Neutrophil (primary cell): ENCODE measurements around the gene PMEL.
A peak's percentile ranks its signal among the peaks of the same experiment; 100 is the strongest.

ENCODE experiments used
- H3K27ac ChIP-seq: fragments of 200-600 bp; sonication (generic); 2 replicates; pipeline ENCODE4 v1.5.1; 2016; ENCODE audit warnings: mild to moderate bottlenecking, moderate library complexity
- H3K27me3 ChIP-seq: fragments of 200-600 bp; sonication (generic); 2 replicates; pipeline ENCODE4 v1.6.0; 2016; ENCODE audit warnings: mild to moderate bottlenecking
- H3K36me3 ChIP-seq: fragments of 200-600 bp; sonication (generic); 2 replicates; pipeline ENCODE4 v1.5.1; 2017
- H3K4me1 ChIP-seq, 2 experiments: fragments of 200-600 bp in 1 of 2; sonication (generic) in 1 of 2; 1 replicate in 1 of 2; 2 replicates in 1 of 2; pipeline versions ENCODE4 v1.5.1 to v1.6.1; 2013 to 2016; ENCODE audit warnings: low read depth in 1 of 2, low read length in 1 of 2, mild to moderate bottlenecking in 1 of 2, moderate library complexity in 1 of 2; ENCODE audit not compliant: control insufficient read depth in 1 of 2, insufficient read depth in 1 of 2
- H3K4me3 ChIP-seq, 2 experiments: fragments of 200-600 bp in 1 of 2; sonication (generic) in 1 of 2; 1 replicate in 1 of 2; 2 replicates in 1 of 2; pipeline ENCODE4 v1.5.1; 2013 to 2016; ENCODE audit warnings: low read depth in 1 of 2, low read length in 1 of 2, mild to moderate bottlenecking in 1 of 2, moderate library complexity in 1 of 2
- H3K9me3 ChIP-seq: fragments of 200-600 bp; sonication (generic); 2 replicates; pipeline ENCODE4 v1.5.1; 2016
- TF ChIP-seq, protein P1 (sequence below): fragments of 200-600 bp; sonication (generic); IDR thresholded peaks from 2 replicates; pipeline ENCODE4 v1.5.1; 2016; ENCODE audit warnings: antibody characterized with exemption

Gene PMEL

GRCh38 chr12:55931780-55932550 is 33.9 kb downstream of the PMEL start:
- peaks cover 63 to 64% of the 10 kb centered on the region in 2 experiments for H3K4me1 ChIP-seq
- H3K9me3 ChIP-seq: no peaks in the 10 kb centered on the region

GRCh38 chr12:55931317-55931779 is 34.5 kb downstream of the PMEL start:
- TF ChIP-seq, protein P1, sequence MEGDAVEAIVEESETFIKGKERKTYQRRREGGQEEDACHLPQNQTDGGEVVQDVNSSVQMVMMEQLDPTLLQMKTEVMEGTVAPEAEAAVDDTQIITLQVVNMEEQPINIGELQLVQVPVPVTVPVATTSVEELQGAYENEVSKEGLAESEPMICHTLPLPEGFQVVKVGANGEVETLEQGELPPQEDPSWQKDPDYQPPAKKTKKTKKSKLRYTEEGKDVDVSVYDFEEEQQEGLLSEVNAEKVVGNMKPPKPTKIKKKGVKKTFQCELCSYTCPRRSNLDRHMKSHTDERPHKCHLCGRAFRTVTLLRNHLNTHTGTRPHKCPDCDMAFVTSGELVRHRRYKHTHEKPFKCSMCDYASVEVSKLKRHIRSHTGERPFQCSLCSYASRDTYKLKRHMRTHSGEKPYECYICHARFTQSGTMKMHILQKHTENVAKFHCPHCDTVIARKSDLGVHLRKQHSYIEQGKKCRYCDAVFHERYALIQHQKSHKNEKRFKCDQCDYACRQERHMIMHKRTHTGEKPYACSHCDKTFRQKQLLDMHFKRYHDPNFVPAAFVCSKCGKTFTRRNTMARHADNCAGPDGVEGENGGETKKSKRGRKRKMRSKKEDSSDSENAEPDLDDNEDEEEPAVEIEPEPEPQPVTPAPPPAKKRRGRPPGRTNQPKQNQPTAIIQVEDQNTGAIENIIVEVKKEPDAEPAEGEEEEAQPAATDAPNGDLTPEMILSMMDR: no peak
- H3K27ac ChIP-seq: peak overlapping the region; percentile 95
- no peaks in the 10 kb centered on the region for H3K27me3 ChIP-seq
- peaks cover 1% of the 10 kb centered on the region for H3K36me3 ChIP-seq
- H3K4me1 ChIP-seq: peaks cover 67 to 68% of the 10 kb centered on the region in 2 experiments
- no peaks in the 10 kb centered on the region for H3K9me3 ChIP-seq
- peak overlapping the region; percentile 76 to 86 for H3K4me3 ChIP-seq

More at GRCh38 chr12:55931780-55932550, 33.9 kb downstream of the PMEL start:
- H3K4me3 ChIP-seq: peak overlapping the region; percentile 76 to 86
- TF ChIP-seq, protein P1: no peak
- H3K36me3 ChIP-seq: peaks cover 7% of the 10 kb centered on the region
- H3K27ac ChIP-seq: peak overlapping the region; percentile 95
- no peaks in the 10 kb centered on the region for H3K27me3 ChIP-seq

DNA sequence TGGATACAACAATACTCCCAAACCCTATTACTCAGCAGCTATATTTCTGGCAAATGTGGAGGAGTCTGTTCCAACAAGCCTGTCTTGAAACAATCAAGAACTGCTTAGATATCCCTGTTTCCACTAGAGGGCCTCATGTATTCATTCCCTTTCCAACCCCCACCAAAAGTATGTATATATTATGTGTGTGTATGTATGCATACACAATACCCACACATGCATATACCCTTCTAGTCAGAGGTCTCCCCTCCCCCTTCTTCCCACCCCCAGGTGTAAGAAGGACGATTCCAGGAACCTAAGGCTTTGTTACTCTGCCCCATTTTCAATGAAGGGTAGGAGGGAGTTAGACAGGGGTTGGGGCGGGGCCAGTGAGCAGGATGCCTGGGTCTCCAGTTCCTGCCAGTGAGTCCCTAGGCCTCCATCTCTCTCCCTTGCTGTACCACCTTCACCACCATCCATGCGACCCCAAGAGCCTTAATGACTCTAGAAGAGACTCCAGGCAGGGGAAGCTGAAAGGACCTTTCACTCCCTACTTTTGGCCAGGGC is 35.0 kb downstream of the PMEL start, which contains the start of gene DGKA:
DGKA (plus strand) TSS at position 392 of the 546 bp plus-strand sequence. CDS start 5,342 bp downstream, outside the sequence.
- Histone ChIP-seq H3K27me3 (no peaks in the 10 kb centered on the region), H3K9me3 (no peaks in the 10 kb centered on the region), H3K4me1 (peaks cover 72 to 73% of the 10 kb centered on the region in 2 experiments), H3K27ac (peak within 1 kb of the TSS; percentile 95), H3K36me3 (no peaks in the 10 kb centered on the region), H3K4me3 (peak within 1 kb of the TSS; percentile 76 to 86)
- TF ChIP-seq, protein P1: no peak

DNA sequence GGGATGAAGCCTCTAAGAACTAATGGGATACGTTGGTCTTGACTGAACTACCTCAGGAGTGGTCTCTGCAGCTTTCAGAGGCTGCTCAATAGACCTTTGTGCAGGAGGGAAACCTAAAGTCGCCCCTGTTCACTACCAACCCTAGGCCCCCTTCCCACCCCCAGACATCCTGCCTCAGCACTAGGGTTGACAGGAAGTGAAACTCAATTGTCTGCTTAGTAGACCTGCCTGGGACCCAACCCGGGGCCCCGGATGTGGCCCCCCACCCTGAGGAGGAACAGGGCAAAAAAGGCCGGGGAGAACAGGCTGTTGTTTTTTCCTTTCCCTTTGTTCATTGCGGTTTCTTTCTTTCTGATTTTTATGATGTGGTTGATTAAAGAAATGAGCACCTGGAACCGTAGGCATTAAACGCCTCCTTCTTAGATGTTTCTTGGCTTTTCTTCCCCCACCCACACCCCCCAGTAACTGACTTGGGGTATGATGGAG is 36.5 kb downstream of the PMEL start:
- Histone ChIP-seq H3K9me3 (no peaks in the 10 kb centered on the region), H3K4me3 (no peak overlapping the region), H3K27ac (peak overlapping the region; percentile 60), H3K36me3 (no peaks in the 10 kb centered on the region), H3K27me3 (no peaks in the 10 kb centered on the region), H3K4me1 (peaks cover 69 to 70% of the 10 kb centered on the region in 2 experiments)
- TF ChIP-seq, protein P1: no peak

- Histone ChIP-seq H3K4me1 (peaks cover 54 to 55% of the 10 kb centered on the region in 2 experiments), H3K27ac (peak within 1 kb of the TSS; percentile 95), H3K36me3 (no peaks in the 10 kb centered on the region), H3K9me3 (no peaks in the 10 kb centered on the region), H3K27me3 (no peaks in the 10 kb centered on the region), H3K4me3 (peak within 1 kb of the TSS; percentile 93 to 98)
- TF ChIP-seq, protein P1: no peak
These were observed 38.0 kb downstream of the PMEL start, which contains the start of gene PYM1 for GRCh38 chr12:55927588-55928502. Gene PYM1, minus strand, starts transcription at chr12:55927894. Its CDS starts 133 bp downstream, at chr12:55927761.
